EL (cell line): ENCODE measurements around the gene ARHGAP22.

Experiments used
- DNase-seq: peaks from one replicate; pipeline ENCODE4 v3.0.0-alpha.2; 2016

The ARHGAP22 gene

GRCh38 chr10:48526846-48527505, 77.9 kb downstream of the ARHGAP22 start:
- DNase-seq = no peak

DNA sequence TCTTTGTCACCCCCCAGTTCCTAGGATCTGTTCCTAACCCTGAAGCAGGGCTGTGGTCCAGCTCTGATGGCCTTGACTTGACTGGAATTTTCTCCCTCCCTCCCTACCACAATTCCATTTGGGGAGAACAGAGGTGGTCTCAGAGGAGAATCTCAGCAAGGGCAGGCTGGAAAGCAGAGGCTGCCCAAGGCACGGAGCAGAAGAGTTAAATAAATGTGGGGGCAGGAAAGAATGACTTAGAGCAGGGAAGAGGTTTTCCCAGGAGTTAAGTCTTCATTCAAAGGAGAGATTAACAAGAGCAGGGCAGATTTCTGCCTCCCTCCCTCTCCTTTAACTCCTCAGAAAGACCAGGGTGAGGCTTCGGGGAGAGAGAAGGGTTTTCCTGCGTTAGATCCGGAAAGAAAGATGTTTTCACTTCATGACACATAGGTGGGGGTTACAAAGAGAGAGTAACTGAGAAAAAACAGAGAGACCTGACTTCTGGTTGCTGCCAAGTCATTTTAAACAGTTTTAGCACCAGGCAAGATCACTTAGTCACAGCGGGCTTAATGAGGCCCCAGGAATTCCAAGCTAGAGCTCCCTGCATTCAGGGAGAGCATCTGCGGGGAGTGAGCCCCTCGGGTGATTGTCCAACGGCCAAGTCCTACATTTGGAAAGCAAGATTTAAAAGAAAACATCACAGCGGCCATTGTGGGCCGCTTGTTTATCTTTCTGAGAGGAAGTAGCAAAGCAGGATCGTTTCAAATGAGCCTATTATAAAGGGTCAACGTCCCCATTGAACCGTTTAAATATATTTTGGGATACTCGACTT, 78.7 kb downstream of the ARHGAP22 start:
- DNase-seq = peak; percentile 91

DNA sequence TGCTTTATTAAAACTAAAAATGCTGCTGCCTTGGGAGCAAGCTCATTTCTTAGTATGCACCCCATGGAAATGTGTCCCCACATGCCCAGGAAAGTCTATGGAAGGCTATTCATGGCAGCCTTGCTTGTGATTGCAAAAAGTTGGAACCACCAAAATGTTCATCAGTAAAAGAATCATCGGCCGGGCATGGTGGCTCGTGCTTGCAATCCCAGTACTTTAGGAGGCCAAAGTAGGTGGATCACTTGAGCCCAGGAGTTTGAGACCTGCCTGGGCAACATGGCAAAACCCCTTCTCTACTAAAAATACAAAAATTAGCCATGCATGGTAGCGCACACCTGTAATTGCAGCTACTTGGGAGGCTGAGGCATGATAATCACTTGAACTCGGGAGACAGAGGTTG, 79.8 kb downstream of the ARHGAP22 start:
- DNase-seq = no peak

DNA sequence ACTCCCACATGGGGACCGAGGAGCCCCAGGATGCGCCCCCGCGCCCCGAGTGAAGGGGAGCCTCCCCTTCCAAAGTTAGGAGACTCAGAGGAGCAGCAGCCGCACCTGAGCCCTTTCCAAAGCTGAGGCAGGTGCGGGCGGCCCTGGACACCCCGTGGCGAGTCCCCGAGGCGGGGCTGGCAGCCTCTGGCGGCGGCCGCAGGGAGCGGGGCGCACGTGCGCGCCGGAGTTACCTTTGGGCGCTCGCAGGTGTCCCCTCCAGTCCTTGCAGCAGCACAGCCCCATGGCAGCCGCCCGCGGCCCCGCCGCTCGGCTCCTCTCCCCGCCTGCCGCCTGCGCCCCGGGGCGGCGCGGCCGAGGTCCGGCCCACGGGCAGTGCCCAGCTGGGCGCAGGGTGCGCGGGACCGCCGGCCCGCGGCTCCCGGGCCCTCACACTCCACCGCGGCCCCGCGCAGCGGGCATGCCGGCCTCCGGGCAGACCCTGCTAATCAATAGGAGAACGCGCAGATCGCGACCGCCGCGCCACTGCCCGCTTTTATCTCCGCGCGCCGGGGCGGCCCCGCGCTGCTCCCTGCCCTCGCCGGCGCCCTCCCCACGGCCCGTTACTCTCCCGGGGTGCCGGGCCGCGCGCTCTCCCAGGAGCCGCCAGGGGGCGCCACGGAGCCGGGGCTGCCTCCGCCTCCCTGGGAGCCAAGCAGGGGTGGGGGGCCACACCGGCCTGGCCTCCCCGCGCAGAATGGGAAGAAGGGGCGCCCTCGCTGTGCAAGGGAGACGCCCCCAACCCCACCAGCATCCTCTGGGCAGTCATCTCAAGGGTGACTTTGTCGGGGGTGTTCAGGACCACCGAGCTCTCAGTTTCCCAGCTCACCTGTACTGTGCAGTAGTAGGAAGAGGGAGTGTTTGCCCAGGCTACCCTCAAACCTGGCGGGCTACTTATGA, 80.8 kb downstream of the ARHGAP22 start:
- DNase-seq = peak; percentile 50

GRCh38 chr10:48523212-48523819, 81.6 kb downstream of the ARHGAP22 start:
- peak; percentile 94 for DNase-seq

- no peak for DNase-seq
These were observed 82.7 kb downstream of the ARHGAP22 start for GRCh38 chr10:48522011-48522765.

- no peak for DNase-seq
These were observed 84.3 kb downstream of the ARHGAP22 start for GRCh38 chr10:48520594-48520993.

DNA sequence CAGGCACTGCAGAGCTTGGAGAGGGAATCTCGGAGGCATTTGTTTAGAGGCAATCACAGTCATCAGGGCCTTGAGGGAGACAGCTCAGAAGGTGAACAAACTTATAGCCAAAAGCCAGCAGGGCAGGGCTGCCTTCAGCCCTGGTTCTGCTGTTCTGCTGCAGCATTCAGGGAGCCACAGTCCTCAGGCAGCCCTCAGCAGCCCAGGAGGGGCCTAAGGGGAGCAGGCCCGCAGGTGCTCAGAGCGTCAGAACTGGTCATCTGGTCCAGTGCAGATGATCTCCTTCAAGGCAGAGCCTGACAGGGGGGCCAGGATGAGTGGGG, 84.7 kb downstream of the ARHGAP22 start:
- no peak for DNase-seq

DNA sequence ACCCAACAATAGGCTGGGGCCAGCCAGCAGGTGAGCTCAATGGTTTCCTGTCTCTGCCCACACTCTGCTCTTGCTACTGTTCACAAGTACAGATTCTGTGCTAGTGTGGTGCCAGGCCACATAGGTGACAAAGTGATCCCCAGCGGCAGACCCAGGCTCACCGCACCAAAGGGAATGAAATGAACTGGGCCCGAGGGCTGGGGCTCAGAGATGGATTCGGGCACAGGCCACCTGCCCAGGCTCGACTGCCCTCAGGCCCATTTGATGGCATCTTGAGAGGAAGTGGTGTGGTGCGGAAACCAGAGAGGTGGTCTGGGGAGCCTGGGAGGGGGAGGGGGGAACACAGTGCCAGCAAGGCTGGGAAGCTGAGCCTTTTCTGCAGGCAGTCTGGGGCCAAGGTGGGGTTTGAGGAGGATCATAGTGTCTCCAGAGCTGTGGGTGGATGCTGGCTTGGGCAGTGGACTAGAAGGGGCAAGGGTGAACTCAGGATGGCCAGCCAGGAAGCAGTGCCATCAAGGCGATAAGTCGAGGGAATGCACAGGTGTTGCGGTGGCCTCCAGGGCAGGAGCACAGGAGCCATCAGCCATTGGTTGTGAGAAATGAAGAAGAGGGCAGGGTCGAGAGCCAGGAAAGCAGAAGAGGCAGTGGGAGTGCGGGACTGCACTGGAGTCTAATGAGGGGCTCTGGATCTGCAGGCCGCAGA, 85.2 kb downstream of the ARHGAP22 start:
- no peak for DNase-seq

- no peak for DNase-seq
These were observed 85.9 kb downstream of the ARHGAP22 start for GRCh38 chr10:48518986-48519385.

DNA sequence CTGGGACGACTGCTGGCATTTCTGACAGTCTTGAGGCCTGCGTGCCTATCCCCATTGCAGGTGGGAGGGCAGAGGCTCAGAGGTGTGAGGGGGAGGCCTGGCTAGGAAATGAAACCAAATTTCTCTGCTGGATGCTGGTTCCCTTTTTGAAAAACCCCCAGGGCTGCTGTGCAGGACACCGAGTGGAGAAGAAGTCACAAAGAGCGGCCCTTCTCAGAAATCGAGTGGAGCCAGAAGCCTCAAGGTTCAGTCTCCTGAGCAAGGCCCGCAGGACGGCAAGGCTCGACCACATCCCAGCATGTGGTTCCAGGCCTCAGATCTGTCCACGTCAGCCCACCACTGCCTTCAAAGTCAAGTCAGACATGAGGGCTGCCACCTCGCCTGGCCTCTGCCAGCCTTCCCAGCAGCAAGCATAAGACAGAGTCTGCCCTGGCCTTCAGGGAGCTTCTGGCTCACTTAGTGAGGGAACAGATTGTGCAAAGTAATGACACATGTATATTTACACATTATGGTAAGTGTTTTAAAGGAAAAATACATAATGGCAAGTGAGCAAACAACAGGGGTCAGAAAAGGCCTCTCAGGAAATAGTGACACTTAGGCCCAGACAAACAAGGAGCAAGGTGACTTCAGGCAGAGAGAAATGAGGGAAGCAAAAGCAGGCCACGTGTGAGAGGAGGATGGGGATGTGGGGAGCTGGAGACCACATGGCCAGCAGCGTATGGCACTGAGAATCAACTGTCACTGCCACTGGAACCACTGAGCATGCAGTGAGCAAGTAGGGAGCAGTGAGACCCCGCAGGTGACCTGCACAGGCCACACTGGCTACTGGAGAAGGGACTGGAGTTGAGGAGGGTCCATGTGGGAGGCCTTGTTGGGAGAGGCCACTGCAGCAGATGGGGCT, 86.7 kb downstream of the ARHGAP22 start:
- no peak for DNase-seq

GRCh38 chr10:48517482-48517881, 87.4 kb downstream of the ARHGAP22 start:
- no peak for DNase-seq

DNA sequence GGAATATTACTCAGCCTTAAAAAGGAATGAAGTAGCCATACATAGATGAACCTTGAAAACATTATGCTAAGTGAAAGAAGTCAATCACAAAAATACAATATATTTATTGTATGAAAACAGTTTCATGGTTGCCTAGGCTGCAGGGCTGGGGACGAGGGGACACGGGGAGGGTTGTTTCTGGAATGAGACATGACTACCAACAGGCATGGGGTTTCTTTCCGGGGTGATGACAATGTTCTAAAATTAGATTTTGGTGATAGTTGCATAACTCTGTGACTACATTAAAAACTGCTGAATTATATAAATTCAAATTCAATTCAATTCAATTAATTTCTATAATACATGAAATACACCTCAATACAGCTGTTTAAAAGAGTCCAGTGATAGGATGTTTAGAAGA, 88.0 kb downstream of the ARHGAP22 start:
- no peak for DNase-seq

DNA sequence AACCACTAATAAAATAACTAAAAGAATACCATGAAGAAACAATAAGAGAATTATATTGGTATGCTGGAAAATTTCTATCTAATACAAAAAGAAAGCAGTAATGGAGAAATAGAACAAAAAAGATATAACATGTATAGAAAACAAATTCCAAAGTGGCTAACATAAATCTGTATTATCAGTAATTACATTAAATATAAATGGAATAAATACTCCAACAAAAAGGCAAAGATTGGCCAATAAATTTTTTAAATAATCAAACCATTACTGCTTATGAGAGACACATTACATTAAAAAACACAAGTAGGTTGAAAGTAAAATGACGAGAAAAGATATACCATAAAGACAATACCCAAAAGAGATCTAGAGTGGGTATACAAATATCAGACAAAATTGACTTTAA, 90.0 kb downstream of the ARHGAP22 start:
- DNase-seq = no peak

DNA sequence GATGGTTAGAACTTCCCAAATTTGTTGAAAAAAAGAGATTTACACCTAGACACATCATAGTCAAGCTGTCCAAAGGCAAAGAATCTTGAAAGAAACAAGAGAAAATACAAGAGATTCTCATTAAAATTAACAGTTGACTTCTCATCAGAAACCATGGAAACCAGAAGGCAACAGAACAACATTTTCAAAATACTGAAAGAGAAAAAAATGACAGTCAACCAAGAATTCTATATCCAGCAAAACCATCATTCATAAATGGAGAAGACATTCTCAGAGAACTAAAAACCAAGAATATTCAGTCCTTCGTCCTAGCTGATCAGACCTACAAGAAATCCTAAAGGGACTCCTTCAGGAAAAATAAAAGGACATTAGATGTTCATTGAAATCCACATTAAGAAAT, 90.6 kb downstream of the ARHGAP22 start:
- DNase-seq = no peak

DNA sequence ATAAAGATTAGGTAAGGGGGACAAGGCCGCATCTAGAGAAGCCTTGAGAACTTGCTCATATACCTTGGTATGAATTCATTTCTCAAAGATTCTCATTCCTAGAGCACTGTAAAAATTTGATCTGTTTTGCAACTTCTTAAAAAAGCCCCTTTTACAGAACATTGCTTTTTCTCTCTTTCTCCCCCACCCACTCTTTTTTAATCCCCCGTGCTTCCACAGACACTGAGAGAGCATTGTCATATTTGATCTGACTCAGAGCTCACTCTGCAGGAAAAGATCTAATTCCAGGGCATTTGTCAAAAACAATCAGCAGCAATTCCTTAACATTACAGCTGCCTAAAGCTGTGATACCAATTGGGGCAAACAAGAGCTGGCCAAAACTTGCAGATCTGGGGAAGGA, 92.0 kb downstream of the ARHGAP22 start:
- DNase-seq = no peak

DNA sequence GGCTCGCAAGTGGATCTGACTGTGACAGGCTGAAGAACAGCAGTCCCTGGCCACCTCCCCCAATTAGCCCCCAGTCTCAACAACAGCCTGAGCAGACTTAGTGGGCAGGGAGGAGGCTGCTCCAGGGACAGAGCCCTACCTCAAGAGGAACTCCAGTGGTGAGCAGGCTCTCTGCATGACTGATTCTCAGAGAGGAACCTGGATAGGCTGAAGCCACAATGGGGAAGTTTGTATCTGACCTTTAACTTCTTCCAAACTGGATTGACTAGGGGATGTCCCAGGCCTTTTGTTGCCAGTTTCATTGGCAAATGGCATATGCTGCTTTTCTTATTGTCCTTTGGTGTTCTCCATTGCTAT, 93.0 kb downstream of the ARHGAP22 start:
- no peak for DNase-seq

DNA sequence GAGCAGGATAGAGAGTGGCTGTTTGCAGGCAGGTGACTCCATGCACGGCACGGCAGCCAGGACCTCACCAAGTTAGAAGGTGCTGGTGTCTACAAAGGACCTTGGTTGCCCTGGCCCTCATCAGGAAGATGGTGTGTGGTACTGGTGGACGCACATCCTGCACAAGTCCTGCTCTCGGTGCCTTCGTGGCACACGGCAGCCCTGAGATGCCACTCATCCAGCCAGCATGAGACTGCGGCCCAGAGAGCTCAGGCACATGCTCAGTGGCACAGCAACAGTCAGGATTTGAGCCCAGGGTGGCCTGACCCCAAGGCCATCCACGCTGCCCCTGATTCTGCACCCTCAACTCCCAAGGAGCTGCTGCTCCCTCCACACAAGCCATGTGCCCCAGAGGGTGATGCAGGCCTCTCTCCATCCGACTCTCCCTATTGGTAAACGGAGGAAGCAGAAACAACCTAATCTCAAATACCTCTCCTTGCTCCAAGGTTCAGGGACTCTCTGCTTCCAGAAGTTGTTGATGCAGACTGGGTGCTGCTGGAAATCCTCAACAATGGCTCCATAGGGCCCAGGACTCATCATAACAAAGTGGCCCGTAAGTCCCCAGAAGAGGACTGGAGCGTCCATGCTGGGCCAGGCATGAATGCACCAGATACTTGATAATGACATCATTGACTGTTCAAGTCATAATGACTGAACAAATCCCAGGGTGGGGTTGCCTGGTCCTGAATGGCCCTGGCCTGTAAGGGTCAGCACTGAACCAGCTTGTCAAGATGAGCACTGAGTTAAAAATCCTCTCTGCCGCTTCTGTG, 93.6 kb downstream of the ARHGAP22 start:
- no peak for DNase-seq

- no peak for DNase-seq
These were observed 94.7 kb downstream of the ARHGAP22 start for GRCh38 chr10:48509974-48510692.
